Lung (tissue), 12 donors: ENCODE results near the gene DNAH14. TPM values are rescaled to one million over a fixed set of nuclear protein-coding genes. Genes with fewer than 3 reads are reported as not detected.
A peak's percentile ranks its signal among the peaks of the same experiment; 100 is the strongest.
"Not testable (repeated sequence)": the region's sequence is repeated elsewhere in the genome, so short reads cannot be mapped to it uniquely, and the experiment has no call there.

Experiments
- ATAC-seq: fragments of 200-7000 bp; cut with Tn5 transposase; one replicate; pipeline ENCODE4 v1.9.1; 2020; ENCODE audit warnings: moderate number of reproducible peaks; ENCODE audit not compliant: insufficient read depth, low FRiP score
- DNase-seq, 3 donors: peaks; one replicate each; pipeline ENCODE4 v3.0.0-alpha.2; 2013 to 2017
- H3K27ac ChIP-seq, 2 donors: one replicate each; pipeline ENCODE4 v1.5.1; 2013; ENCODE audit warnings: mild to moderate bottlenecking in 2 of 2, moderate library complexity in 2 of 2, control low read depth in 1 of 2, inconsistent platforms in 1 of 2, low read depth in 1 of 2, low read length in 1 of 2
- H3K27me3 ChIP-seq, 3 donors: one replicate each; pipeline ENCODE4 v1.5.1; 2013; ENCODE audit warnings: low read length in 2 of 3; ENCODE audit not compliant: control insufficient read depth in 3 of 3, insufficient read depth in 3 of 3
- H3K36me3 ChIP-seq, 4 donors: one replicate each; pipeline ENCODE4 v1.5.1; 2013; ENCODE audit warnings: low read length in 4 of 4, mild to moderate bottlenecking in 1 of 4, moderate library complexity in 1 of 4; ENCODE audit not compliant: control insufficient read depth in 4 of 4, insufficient read depth in 4 of 4
- H3K4me1 ChIP-seq, 5 donors: one replicate each; pipeline ENCODE4 v1.5.1; 2013; ENCODE audit warnings: low read length in 5 of 5, mild to moderate bottlenecking in 2 of 5, moderate library complexity in 1 of 5; ENCODE audit not compliant: control insufficient read depth in 5 of 5, insufficient read depth in 5 of 5
- H3K4me3 ChIP-seq: one replicate; pipeline ENCODE4 v1.5.1; 2013; ENCODE audit warnings: mild to moderate bottlenecking, control low read depth, moderate library complexity
- H3K9ac ChIP-seq, 2 donors: one replicate each; pipeline ENCODE4 v1.5.1; 2013; ENCODE audit warnings: low read length in 2 of 2, control low read depth in 1 of 2; ENCODE audit not compliant: insufficient read depth in 1 of 2
- H3K9me3 ChIP-seq, 4 donors: one replicate each; pipeline ENCODE4 v1.5.1; 2013; ENCODE audit warnings: low read length in 3 of 4, mild to moderate bottlenecking in 1 of 4, moderate library complexity in 1 of 4; ENCODE audit not compliant: control insufficient read depth in 4 of 4, insufficient read depth in 3 of 4
- CTCF ChIP-seq: IDR thresholded peaks from 2 replicates; pipeline ENCODE4 v1.5.1; 2012; ENCODE audit warnings: mild to moderate bottlenecking; ENCODE audit errors: control extremely low read depth, extremely low read depth
- WGBS, 2 donors: extraction: QIAGEN DNeasy Blood & Tissue Kit; methylation state at CpG; one replicate each; pipeline ENCODE4 v1.1.7; 2013; 5-methylcytosine and 5-hydroxymethylcytosine counted together
- polyA plus RNA-seq, 2 donors: library from polyadenylated mRNA; stranded (reverse); fragments of 200-250 nt; gene quantifications; one replicate each; pipeline ENCODE4 v1.2.1, GENCODE V29; 2013
- total RNA-seq, 2 donors: library from RNA; depleted of rRNA in 1 of 2; stranded (reverse); fragments of >200 nt in 1 of 2; gene quantifications; one replicate each; pipeline ENCODE4 v1.2.1, GENCODE V29; 2014 to 2021
- donor health status: control.
- donor health status: control.
- donor health status: Bipolar disorder and iron deficiency.
- donor health status: healthy.
- donor health status: DM: yes; HTN: yes; CAD: no.

Gene DNAH14
- total and polyA plus RNA-seq, 4 donors = 3.0 to 61.3 (median 7.9) TPM

- Histone ChIP-seq H3K9ac (no peak overlapping the region), H3K4me3 (no peak overlapping the region), H3K27ac (no peak overlapping the region), H3K27me3 (no peaks in the 10 kb centered on the region), H3K4me1 (peaks cover 0 to 4% (median 0%) of the 10 kb centered on the region in 5 donors), H3K36me3 (no peaks in the 10 kb centered on the region), H3K9me3 (peaks cover 0 to 2% (median 0%) of the 10 kb centered on the region in 4 donors)
- TF ChIP-seq CTCF = no peak
- ATAC-seq = no peak
- DNase-seq = no peak
- WGBS, 2 donors = 83 to 87% methylated on average over 21 of the region's 21 CpGs
Measured at GRCh38 chr1:225373155-225373554, 443.7 kb downstream of the DNAH14 start.

GRCh38 chr1:225374996-225375395 is 445.5 kb downstream of the DNAH14 start:
- no peak overlapping the region for H3K9ac ChIP-seq
- 85 to 91% methylated on average over 4 of the region's 4 CpGs for WGBS, 2 donors
- peaks cover 0 to 4% (median 0%) of the 10 kb centered on the region in 5 donors for H3K4me1 ChIP-seq
- H3K36me3 ChIP-seq = no peaks in the 10 kb centered on the region
- ATAC-seq (no peak), DNase-seq (peak in 1 of 3 donors; percentile 6)
- H3K27ac ChIP-seq = no peak overlapping the region
- H3K9me3 ChIP-seq = peaks cover 0 to 2% (median 0%) of the 10 kb centered on the region in 4 donors
- H3K27me3 ChIP-seq = no peaks in the 10 kb centered on the region
- no peak for TF ChIP-seq CTCF
- no peak overlapping the region for H3K4me3 ChIP-seq

GRCh38 chr1:225378880-225379279 is 449.4 kb downstream of the DNAH14 start:
- DNase-seq (peak in 1 of 3 donors; percentile 10), ATAC-seq (no peak)
- no peak overlapping the region for H3K4me3 ChIP-seq
- no peaks in the 10 kb centered on the region for H3K36me3 ChIP-seq
- no peaks in the 10 kb centered on the region for H3K9me3 ChIP-seq
- no peaks in the 10 kb centered on the region for H3K27me3 ChIP-seq
- no peak overlapping the region for H3K27ac ChIP-seq
- WGBS, 2 donors = 51 to 62% methylated on average over 10 of the region's 10 CpGs
- peaks cover 0 to 4% (median 0%) of the 10 kb centered on the region in 5 donors for H3K4me1 ChIP-seq
- no peak overlapping the region for H3K9ac ChIP-seq
- TF ChIP-seq CTCF = no peak

- no peaks in the 10 kb centered on the region for H3K4me1 ChIP-seq
- H3K4me3 ChIP-seq = no peak overlapping the region
- DNase-seq (no peak), ATAC-seq (no peak)
- TF ChIP-seq CTCF = no peak
- 93 to 96% methylated on average over 1 of the region's 1 CpG for WGBS, 2 donors
- no peaks in the 10 kb centered on the region for H3K36me3 ChIP-seq
- H3K27me3 ChIP-seq = no peaks in the 10 kb centered on the region
- H3K9me3 ChIP-seq = no peaks in the 10 kb centered on the region
- no peak overlapping the region for H3K9ac ChIP-seq
- no peak overlapping the region for H3K27ac ChIP-seq
Measured at GRCh38 chr1:225380691-225381090, 451.2 kb downstream of the DNAH14 start.

- H3K36me3 ChIP-seq, H3K27ac ChIP-seq, H3K4me3 ChIP-seq, H3K9me3 ChIP-seq, H3K9ac ChIP-seq, H3K4me1 ChIP-seq, H3K27me3 ChIP-seq, DNase-seq, ATAC-seq: not testable (repeated sequence)
- 94 to 99% methylated on average over 3 of the region's 3 CpGs for WGBS, 2 donors
Measured at GRCh38 chr1:225386860-225387259, 457.4 kb downstream of the DNAH14 start.
